ENCODE data around the gene MLIP. TPM values are rescaled to one million over a fixed set of nuclear protein-coding genes. Genes with fewer than 3 reads are reported as not detected.

MLIP gene
- total RNA-seq, 1 donor from 2014 or later: not detected

- Histone ChIP-seq H3K36me3 (no peaks in the 10 kb centered on the region), H3K4me2 (no peak overlapping the region), H3K27ac (no peak overlapping the region), H3K79me2 (ENCODE audit: low read depth) (no peaks in the 10 kb centered on the region), H3K27me3 (no peaks in the 10 kb centered on the region), H2AFZ (replicated peaks) (no peak overlapping the region), H3K9me3 (ENCODE audit: low read depth) (no peaks in the 10 kb centered on the region), H3K4me1 (no peaks in the 10 kb centered on the region), H3K9ac (no peak overlapping the region), H3K4me3 (no peak overlapping the region), H3F3A (ENCODE audit: low read depth) (no peaks in the 10 kb centered on the region), H4K20me1 (ENCODE audit: low read depth) (no peaks in the 10 kb centered on the region)
- Mint-ChIP-seq H3K4me3 (no peak overlapping the region), H3K27me3 (ENCODE audit: insufficient read depth, low read depth) (no peaks in the 10 kb centered on the region), H3K36me3 (no peaks in the 10 kb centered on the region), H3K27ac (no peak overlapping the region), H3K4me1 (no peaks in the 10 kb centered on the region), H3K9me3 (no peaks in the 10 kb centered on the region)
- TF ChIP-seq CTCF (IDR thresholded peaks at IDR 0.05) (no peak), EZH2 (IDR thresholded peaks at IDR 0.05) (no peak), EZH2phosphoT487 (IDR thresholded peaks at IDR 0.05) (no peak)
- DNase-seq (ENCODE audit: low spot score): no peak
Measured at GRCh38 chr6:54234539-54234938, 123.3 kb downstream of the MLIP start.

GRCh38 chr6:54236984-54237383, 125.7 kb downstream of the MLIP start:
- no peaks in the 10 kb centered on the region for H3K36me3 Mint-ChIP-seq

GRCh38 chr6:54238396-54238795, 127.2 kb downstream of the MLIP start:
- Histone ChIP-seq H3K27ac (no peak overlapping the region), H3K4me1 (no peaks in the 10 kb centered on the region), H3K4me2 (no peak overlapping the region), H3K79me2 (ENCODE audit: low read depth) (no peaks in the 10 kb centered on the region), H3K36me3 (no peaks in the 10 kb centered on the region), H3F3A (ENCODE audit: low read depth) (no peaks in the 10 kb centered on the region), H3K9ac (no peak overlapping the region), H2AFZ (replicated peaks) (no peak overlapping the region), H3K4me3 (no peak overlapping the region), H3K27me3 (no peaks in the 10 kb centered on the region), H3K9me3 (ENCODE audit: low read depth) (no peaks in the 10 kb centered on the region), H4K20me1 (ENCODE audit: low read depth) (no peaks in the 10 kb centered on the region)
- Mint-ChIP-seq H3K27me3 (ENCODE audit: insufficient read depth, low read depth) (no peaks in the 10 kb centered on the region), H3K36me3 (no peaks in the 10 kb centered on the region), H3K4me1 (no peaks in the 10 kb centered on the region), H3K9me3 (no peaks in the 10 kb centered on the region), H3K27ac (no peak overlapping the region), H3K4me3 (no peak overlapping the region)
- DNase-seq (ENCODE audit: low spot score): no peak
- TF ChIP-seq CTCF (IDR thresholded peaks at IDR 0.05): no peak
- no peak for TF ChIP-seq EZH2phosphoT487 (IDR thresholded peaks at IDR 0.05)
- no peak for TF ChIP-seq EZH2 (IDR thresholded peaks at IDR 0.05)

More at GRCh38 chr6:54236984-54237383, 125.7 kb downstream of the MLIP start:
- Histone ChIP-seq H3K4me3 (no peak overlapping the region), H3K4me2 (no peak overlapping the region), H3K27ac (no peak overlapping the region), H3K79me2 (ENCODE audit: low read depth) (no peaks in the 10 kb centered on the region), H3K36me3 (no peaks in the 10 kb centered on the region), H3F3A (ENCODE audit: low read depth) (no peaks in the 10 kb centered on the region), H2AFZ (replicated peaks) (no peak overlapping the region), H3K9ac (no peak overlapping the region), H4K20me1 (ENCODE audit: low read depth) (no peaks in the 10 kb centered on the region), H3K4me1 (no peaks in the 10 kb centered on the region), H3K9me3 (ENCODE audit: low read depth) (no peaks in the 10 kb centered on the region), H3K27me3 (no peaks in the 10 kb centered on the region)
- Mint-ChIP-seq H3K4me3 (no peak overlapping the region), H3K9me3 (no peaks in the 10 kb centered on the region), H3K27me3 (ENCODE audit: insufficient read depth, low read depth) (no peaks in the 10 kb centered on the region), H3K4me1 (no peaks in the 10 kb centered on the region), H3K27ac (no peak overlapping the region)
- no peak for DNase-seq (ENCODE audit: low spot score)
- no peak for TF ChIP-seq EZH2phosphoT487 (IDR thresholded peaks at IDR 0.05)
- no peak for TF ChIP-seq CTCF (IDR thresholded peaks at IDR 0.05)
- TF ChIP-seq EZH2 (IDR thresholded peaks at IDR 0.05): no peak

Measured in neural progenitor cell (in vitro differentiated cells).